Panc1 (cell line): ENCODE results near the gene MAPK11.

Experiments used
- POLR2AphosphoS5 ChIP-seq: IDR thresholded peaks from 2 replicates; pipeline ENCODE4 v1.6.1; 2012; ENCODE audit warnings: mild to moderate bottlenecking, low read depth, low read length, moderate library complexity
- REST ChIP-seq, 2 experiments: IDR thresholded peaks; 2 replicates each; pipeline ENCODE4 v1.6.1; 2011 to 2012; ENCODE audit warnings: low read depth in 2 of 2, control low read depth in 1 of 2, low read length in 1 of 2, mild to moderate bottlenecking in 1 of 2, moderate library complexity in 1 of 2; ENCODE audit not compliant: insufficient read depth in 1 of 2
- SIN3A ChIP-seq: IDR thresholded peaks from 2 replicates; pipeline ENCODE4 v1.6.1; 2012; ENCODE audit warnings: low read depth, mild to moderate bottlenecking, low read length, moderate library complexity, borderline replicate concordance; ENCODE audit not compliant: insufficient read depth
- TF ChIP-seq, protein P1 (sequence below): fragments of 450-650 bp; IDR thresholded peaks from 2 replicates; pipeline ENCODE4 v1.5.1; 2017; ENCODE audit warnings: mild to moderate bottlenecking

DNA sequence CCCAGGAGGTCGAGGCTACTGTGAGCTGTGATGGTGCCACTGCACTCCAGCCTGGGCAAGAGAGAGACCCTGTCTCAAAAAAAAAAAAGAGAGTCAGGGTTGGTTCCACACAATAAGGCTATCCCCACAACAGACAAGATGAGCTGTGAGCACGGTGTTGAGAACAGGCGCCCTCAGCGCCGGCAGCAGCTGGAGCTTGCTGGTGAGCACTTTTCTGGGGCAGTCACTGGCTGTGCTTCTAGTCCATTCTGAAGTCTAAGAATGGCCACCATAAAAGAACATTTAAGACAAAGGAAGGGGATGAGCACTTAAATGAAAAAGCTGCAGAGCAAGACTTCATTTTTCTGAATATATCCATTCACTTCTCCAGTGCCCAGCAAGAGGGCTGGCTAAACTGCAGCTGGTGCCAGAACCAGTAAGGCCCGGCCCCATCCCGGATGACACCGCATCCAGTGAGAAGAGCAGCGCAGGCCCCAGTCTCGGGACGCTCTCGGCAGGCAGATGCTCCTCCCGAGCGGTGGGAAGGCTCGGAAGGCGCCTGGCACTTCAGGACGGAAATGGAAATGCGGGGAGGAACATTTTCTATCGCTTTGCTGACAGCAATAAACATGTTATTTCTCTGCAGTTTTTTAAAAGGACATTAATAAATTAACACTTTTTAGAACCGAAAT is 37.6 kb downstream of the MAPK11 start:
- TF ChIP-seq SIN3A (no peak), POLR2AphosphoS5 (no peak), REST (IDR thresholded peaks at IDR 0.05; ENCODE audit: insufficient read depth in 1 of 2, low read depth in 2 of 2, low read length in 1 of 2) (no peak)
- TF ChIP-seq, protein P1, sequence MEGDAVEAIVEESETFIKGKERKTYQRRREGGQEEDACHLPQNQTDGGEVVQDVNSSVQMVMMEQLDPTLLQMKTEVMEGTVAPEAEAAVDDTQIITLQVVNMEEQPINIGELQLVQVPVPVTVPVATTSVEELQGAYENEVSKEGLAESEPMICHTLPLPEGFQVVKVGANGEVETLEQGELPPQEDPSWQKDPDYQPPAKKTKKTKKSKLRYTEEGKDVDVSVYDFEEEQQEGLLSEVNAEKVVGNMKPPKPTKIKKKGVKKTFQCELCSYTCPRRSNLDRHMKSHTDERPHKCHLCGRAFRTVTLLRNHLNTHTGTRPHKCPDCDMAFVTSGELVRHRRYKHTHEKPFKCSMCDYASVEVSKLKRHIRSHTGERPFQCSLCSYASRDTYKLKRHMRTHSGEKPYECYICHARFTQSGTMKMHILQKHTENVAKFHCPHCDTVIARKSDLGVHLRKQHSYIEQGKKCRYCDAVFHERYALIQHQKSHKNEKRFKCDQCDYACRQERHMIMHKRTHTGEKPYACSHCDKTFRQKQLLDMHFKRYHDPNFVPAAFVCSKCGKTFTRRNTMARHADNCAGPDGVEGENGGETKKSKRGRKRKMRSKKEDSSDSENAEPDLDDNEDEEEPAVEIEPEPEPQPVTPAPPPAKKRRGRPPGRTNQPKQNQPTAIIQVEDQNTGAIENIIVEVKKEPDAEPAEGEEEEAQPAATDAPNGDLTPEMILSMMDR = no peak
